ENCODE measurements around the gene EIF2D. TPM values are rescaled to one million over a fixed set of nuclear protein-coding genes. Genes with fewer than 3 reads are reported as not detected.
A peak's percentile ranks its signal among the peaks of the same experiment; 100 is the strongest.

EIF2D gene
- total and polyA plus RNA-seq, 2 of the 13 experiments (the other 11 are each of a cell fraction or from before 2014, with no cell fraction given), result 45.1 to 64.9 TPM

GRCh38 chr1:206612129-206612876 lies at the start of gene EIF2D (continued):
- TF ChIP-seq PAXIP1 (CRISPR knock-in tag; conservative IDR thresholded peaks at IDR 0.05) (peak; percentile 77), ZNF687 (CRISPR knock-in tag; IDR thresholded peaks at IDR 0.05) (peak; percentile 96), NFAT5 (CRISPR knock-in tag; IDR thresholded peaks at IDR 0.05) (peak; percentile 97), HES4 (CRISPR knock-in tag; IDR thresholded peaks at IDR 0.05; ENCODE audit: borderline replicate concordance) (peak; percentile 77; the same call in 1 of the 2 replicates), MTERF4 (CRISPR knock-in tag; IDR thresholded peaks at IDR 0.05) (peak; percentile 92), ZBTB7B (CRISPR knock-in tag; IDR thresholded peaks at IDR 0.05) (peak; percentile 91), HOMEZ (CRISPR knock-in tag; IDR thresholded peaks at IDR 0.05; ENCODE audit: low read depth) (peak; percentile 58; the same call in 1 of the 2 replicates), FOXK1 (CRISPR knock-in tag; IDR thresholded peaks at IDR 0.05; ENCODE audit: borderline replicate concordance, low read depth) (peak; percentile 97), TFAP4 (IDR thresholded peaks at IDR 0.05; ENCODE audit: borderline replicate concordance, low read depth) (peak; percentile 64; the same call in 1 of the 2 replicates)
